NCI-H2196 (cell line): ENCODE results near the gene EDN1.

Source experiments
- DNase-seq: peaks from one replicate; lab custom pipeline; 2025; ENCODE audit not compliant: unreplicated experiment; lab: John Stamatoyannopoulos, UW

The EDN1 gene

DNA sequence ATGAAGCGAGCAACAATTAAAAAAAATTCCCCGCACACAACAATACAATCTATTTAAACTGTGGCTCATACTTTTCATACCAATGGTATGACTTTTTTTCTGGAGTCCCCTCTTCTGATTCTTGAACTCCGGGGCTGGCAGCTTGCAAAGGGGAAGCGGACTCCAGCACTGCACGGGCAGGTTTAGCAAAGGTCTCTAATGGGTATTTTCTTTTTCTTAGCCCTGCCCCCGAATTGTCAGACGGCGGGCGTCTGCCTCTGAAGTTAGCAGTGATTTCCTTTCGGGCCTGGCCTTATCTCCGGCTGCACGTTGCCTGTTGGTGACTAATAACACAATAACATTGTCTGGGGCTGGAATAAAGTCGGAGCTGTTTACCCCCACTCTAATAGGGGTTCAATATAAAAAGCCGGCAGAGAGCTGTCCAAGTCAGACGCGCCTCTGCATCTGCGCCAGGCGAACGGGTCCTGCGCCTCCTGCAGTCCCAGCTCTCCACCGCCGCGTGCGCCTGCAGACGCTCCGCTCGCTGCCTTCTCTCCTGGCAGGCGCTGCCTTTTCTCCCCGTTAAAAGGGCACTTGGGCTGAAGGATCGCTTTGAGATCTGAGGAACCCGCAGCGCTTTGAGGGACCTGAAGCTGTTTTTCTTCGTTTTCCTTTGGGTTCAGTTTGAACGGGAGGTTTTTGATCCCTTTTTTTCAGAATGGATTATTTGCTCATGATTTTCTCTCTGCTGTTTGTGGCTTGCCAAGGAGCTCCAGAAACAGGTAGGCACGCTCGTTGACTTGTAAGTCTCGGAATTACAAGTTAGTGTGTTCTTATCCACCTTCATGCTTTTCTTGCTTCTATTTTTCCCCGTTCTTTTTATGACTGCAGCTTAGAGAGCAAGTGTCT is at the start of gene EDN1:
TSS of gene EDN1 (plus strand) at position 429 of the 888 bp plus-strand sequence. CDS start at position 698, 269 bp downstream.
- DNase-seq: peak; percentile 31

DNA sequence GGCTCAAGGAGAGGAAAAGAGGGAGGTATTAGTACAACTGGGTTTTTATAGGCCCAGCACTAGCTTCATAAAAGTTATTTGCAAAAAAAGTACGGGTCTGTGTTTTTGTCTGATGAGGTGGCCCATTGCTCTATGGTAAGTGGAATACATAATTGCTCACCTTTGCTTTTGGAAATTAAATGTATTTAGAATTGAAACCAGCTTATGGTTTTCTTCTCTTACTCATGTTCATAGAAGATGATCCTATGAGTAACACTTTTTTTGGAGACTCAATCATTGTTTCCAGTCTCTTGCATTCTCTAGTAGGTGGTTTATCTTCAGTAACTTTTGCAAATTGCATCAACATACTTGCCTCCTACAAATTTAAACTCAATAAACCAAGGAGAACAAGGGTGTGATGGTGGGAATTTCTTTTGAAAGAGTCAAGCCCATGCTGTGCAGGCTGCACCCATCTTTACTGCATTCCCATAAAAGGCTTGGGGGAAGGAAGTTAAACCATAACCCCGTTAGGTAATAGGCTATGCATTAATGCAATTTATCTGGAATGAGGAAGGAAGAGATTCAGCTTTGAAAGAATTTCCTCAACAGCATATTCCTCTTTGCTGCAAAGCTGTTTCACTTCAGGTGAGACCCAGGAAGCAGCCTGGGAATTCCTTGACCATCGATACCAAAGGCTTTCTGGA is 48.5 kb upstream of the EDN1 start:
- DNase-seq: no peak

DNA sequence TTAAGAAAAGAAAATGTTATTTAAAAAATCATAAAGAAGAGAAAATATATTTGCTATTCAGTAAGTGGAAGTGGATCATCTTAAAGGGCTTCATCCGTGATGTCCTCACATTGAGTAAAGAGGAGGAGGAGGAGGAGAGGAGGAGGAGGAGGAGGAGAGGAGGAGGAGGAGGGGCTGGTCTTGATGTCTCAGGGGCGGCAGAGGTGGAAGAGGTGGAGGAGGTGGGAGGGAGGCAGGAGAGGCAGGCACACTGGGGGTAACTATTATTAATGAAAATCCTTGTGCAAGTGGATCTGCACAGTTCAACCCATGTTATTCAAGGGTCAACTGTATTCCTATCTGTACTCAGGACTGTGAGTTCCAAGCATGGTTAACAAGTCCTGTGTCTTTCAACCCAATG is 47.0 kb upstream of the EDN1 start:
- no peak for DNase-seq

DNA sequence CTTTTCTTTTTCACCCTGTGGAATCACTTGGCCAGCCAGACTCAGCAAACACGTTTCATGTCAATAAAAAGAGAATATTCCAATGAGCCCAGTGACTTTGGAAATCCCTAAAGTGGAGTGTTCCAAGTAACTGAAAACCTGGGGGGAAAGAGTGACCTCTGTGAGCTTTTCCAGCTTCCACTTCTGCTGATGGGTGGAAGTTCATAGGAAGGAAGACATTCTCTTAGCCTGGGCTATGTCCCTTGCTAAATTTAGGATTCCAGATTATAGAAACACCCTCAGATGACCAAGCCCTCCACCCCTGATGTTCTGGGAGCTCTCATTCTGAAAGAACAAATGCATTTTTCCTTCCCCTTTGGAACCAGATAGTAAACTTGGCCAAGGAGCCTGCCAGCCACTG is 44.8 kb upstream of the EDN1 start:
- DNase-seq: no peak

DNA sequence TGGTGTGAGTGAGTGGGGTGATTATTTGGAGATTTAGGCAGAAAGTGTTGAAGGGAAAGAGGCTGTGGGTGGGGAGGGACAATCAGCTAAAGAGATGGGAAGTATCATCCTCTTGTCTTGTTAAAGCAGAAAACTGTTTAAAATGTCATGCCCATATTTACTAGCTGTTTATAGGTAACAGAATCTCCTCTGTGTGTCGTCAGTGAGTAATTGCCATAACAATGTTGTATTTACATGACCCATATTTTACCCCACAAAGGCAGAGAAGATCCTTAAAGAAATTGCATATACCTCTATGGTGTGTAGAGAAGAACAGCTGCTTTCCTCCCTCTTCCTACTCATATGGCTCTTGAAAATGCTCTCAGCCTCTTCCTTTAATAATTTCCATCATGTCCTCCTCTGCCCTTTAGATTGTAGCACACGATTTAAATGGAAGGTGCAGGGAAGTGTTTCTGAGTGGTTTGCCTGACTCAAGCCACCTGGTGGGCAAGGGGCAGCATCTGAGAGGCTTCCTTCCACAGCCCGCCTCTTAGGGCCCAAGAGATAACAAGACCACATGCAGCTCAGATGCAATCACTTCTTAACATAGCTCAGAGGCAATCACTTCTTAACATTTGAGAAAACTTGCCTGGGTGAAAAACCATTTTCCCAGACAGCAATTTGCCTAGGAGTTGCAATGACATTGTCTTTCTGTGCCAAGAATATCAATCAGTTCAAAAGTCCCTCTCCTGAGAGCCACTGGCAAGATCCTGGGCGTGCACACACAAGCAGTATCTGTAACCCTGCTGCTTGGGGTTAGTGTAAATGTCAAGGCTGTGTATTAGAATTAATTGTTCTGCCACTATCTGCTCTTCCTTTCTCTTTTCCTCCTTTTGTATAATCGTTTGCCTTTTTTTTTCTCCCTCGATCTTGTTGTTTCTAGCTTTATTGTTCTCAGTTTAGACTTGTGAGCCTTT is 44.1 kb upstream of the EDN1 start:
- no peak for DNase-seq

DNA sequence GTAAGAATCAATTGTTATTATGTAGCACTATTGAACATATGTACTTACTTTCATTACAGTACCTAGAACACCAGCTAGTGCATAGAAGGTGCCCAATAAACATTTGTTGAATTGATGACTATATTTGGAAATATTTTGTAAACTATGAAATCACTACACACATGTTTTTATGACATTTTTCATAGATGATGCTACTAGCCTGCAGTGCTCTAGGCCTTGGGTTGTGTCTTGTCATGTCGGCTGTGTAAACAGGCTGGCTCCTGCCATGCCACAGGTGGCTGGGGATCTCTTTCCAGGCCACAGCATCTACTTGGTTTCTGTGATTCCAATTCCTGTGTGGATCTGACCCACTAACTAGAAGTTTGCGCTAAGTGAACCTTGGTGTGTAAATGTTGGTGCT is 43.3 kb upstream of the EDN1 start:
- no peak for DNase-seq

DNA sequence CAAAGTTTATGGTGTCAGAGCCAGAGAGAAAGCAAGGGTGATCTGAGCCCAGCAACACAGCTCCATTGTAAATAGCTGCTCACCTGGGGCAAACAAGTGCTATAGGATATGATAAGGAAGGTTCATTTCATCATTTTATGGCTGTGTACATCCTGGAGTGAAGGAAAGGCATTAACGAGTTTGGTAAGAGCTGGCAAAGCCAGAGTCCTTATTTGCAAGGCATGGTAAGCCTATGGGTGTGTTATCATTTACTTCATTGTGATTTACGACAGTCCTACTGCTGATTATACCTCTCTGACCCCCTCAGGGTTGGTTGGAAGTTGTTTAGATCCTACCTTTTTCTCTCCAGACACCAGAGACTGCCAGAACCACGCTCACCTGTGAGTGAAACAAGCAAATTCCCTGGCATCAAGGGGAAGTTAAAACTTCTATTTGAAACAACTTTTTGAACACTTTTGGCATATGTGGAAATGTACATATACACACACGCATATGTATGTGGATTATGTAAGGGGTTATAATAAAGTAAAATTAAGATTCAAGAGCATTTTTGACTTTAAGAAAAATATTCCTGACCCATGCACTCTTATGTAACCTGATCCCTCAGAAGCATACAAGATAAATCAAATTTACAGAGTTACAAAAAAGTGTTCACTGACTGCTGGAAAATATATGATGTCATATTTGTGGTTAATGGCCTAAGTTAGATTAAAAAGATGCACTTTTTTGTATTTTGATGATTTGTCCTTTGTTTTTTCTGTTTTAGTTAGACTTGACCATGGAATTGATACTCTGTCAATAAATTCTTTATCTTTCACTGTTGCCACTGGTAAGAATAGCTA is 40.4 kb upstream of the EDN1 start:
- DNase-seq: no peak

DNA sequence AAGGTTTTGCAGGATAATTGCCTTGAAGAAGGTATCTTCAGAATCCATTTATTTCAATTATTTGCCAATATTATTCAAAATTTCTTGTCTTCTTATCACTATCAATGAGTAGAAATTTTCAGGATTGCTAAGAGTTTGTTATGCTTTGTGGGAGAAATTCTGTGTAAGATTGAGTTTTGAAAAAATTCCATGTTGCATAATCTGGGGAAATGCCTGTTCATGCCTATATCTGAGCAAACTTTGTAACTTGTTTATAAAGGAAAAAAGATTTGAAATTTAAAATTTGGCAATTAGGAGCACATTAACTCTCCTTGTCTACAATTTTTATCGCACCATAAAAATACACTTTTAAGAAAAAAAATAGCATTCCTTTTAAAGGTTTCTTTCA is 39.8 kb upstream of the EDN1 start:
- DNase-seq: no peak

DNA sequence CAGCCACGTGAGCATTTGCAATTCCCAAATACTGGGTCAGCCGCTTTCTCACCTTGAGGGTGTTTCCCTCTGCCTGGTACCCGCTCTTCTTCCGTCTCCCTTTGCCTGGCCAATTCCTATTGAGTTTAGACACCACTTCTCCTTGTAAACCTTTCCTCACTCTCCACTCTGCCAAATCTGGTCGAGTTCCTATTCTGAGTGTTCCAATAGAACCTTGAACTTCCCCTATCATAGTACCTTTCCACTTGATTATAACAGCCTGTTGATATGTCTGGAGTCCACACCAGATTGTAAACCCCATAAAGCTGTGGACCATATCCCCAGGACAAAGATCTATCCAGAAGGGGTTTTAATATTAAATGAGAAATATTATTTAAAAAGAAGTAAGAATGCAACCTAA is 36.0 kb upstream of the EDN1 start:
- no peak for DNase-seq

DNA sequence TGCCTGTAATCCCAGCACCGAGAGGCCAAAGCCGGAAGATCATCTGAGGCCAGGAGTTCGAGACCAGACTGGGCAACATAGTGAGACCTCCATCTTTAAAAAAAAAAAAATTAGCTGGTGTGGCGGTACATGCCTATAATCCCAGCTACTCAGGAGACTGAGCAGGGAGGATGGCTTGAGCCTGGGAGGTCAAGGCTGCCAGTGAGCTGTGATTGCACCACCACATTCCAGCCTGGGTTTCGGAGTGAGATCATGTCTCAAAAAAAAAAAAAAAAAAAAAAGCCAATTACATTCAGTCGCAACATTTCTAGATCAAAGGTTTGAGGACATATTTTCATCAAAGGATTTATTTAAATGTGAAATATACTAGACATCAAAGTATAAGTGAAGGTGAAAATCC is 32.0 kb upstream of the EDN1 start:
- no peak for DNase-seq

DNA sequence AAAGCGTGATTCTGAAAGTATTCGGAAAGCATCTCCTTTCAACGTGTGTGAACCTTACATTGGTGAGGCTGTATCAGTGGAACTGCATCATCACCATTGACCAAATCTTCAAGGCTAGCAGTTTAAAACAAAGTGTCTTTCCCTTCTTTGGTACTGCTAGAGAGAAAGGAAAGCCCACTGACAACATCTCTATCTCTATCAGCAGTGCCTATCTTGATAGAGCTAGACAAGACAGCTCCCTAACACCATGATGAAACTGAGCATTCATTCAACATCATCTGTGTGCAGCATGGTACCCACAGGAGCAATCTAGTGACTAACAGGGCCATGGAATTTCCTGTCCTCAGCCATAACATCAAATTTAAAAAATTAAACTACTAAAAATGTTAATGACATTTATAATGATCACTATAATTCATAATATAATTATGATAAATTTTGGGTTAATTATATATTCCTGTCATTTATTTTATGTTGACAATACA is 31.5 kb upstream of the EDN1 start:
- no peak for DNase-seq

DNA sequence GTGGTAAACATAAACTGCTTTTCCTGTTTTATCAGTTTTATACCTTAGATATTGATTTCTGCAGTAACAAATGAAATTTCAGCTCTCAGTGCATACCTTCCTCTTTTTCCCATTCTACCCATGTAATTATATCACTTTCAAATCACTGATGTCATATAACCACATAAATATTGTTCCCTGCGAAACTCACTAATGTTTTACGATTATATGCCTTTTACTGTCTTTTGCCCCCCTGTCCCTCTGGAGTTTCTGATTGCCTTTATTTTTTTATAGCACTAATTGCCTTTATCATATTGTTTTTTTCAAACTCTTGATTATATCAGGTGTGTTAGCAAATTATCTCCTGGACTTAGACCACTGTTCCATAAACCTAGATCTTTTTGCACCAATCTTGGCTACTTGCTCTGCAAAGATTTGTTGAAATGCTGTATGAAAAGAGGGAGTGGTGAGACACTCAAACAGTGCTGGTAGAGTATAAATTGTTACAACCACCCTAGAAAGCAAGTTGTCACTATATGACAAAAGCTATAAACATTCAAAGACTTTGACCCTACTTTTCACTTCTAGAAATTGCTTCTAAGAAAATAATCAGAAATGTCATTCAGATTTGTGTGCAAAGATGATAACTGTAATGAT is 29.6 kb upstream of the EDN1 start:
- DNase-seq: no peak

DNA sequence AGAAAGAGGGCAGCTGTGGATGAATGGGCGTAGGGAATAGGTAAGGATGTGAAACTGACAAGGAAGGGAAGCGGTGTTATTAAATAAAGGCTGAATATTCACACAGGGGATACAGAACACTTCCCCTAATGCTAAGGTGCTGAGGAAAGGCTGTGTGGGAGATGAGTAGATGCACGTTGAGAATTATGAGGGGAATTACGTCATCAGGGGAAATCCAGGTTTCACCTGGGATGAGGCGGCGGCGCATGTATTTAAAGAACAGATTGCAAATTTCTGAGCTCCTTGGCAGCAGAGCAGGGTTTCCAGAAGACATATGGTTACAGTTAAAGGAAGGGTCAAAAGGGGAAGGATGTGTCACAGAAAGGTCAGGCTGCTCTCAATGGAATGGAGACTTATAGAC is 28.7 kb upstream of the EDN1 start:
- no peak for DNase-seq

DNA sequence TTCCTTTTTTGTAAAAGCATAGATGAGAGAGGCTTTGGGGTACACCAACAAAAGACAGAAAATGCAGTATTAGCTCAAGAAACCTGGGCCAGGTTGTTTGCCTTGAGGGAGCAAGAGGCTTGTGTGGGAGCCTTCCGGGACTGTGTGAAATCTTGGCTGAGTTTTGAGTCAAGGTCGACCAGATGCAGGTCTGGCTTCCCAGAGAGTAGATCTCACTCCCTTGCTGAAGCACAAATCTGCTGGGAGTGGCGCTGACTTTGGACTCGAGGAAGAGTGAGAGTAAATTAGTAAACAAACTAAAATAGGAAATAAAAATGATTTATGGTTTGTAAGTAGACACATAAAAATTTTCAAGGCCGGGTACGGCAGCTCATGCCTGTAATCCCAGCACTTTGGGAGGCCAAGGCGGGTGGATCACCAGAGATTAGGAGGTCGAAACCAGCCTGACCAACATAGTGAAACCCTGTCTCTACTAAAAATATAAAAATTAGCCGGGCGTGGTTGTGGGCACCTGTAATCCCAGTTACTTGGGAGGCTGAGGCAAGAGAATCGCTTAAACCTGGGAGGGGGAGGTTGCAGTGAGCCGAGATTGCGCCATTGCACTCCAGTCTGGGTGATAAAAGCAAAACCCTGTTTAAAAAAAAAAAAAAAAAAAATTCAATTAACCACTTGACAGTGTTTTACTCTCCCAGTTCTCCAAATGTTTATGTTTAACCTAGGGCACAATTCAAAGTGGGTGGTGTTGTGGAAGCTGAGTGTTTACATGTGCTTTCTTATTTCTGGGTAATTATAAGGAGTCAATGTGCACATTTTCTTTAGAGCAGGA is 27.7 kb upstream of the EDN1 start:
- no peak for DNase-seq

DNA sequence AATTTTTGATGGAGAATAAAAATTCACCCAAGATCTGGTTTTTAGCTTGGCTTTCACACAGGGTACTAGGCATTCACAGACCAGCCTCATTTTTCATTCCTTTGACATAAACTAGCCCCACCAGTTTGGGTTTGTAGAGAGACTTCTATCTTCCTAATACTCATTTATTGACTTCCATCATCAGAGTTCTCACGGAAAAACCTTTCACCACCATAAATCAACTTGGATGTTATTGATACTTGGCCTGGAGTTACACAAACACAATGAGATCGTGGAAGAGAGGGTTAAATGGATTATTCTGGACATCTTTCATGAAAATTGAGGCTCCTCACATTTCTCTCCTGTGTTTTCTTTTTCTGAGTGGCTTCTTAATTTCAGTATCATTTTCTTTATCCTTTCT is 26.8 kb upstream of the EDN1 start:
- DNase-seq: no peak

DNA sequence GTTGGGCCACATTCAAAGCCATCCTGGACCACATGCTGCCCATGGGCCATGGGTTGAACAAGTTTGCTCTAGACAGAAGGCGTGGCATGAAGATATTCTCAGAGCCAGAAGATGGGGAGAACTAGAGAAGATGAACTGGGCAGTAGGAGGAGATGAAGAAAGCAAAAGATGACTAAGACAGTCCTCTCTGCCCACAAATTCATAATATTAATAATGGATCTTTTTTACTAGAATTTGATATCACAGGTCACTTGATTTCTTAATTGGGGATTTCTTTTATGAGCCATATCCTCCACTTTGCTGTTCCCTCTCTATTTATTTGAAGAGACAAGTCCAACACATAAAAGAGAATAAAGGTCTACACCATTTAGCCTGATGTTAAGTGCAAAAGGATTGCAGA is 25.5 kb upstream of the EDN1 start:
- no peak for DNase-seq

DNA sequence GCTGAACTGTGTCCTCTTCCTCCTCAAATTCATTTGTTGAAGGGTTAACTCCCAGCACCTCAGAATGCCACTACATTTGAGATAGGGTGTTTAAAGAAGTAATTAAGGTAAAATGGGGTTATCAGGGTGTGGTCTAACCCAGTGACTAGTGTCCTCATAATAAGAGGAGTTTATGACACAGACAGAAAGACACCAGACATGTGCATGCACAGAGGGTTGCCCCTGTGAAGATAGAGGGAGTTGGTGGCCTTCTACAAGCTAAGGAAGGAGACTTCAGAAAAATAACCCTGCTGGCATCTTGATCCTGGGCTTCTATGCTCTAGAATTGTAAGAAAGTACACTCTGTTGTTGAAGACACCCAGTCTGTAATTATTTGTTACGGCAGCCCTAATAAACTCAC is 24.9 kb upstream of the EDN1 start:
- no peak for DNase-seq

DNA sequence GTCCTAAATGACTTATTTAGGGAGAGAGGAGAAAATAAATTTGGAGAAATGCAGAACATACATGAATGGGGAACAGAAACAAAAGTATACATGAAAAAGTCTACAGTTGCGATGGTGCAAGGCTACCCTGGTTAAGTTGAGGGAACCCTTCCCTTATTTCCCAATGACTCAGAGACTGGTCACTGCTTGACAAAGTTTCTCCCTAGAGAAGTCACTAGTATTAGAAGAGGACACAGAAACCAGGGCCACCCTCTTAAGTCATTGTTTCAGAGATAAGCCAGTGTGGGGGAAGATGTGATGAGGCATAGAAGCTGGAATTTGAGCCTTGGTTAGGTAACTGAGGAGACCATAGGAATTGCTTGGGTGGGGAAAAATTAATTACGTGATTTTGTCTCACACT is 24.4 kb upstream of the EDN1 start:
- no peak for DNase-seq

DNA sequence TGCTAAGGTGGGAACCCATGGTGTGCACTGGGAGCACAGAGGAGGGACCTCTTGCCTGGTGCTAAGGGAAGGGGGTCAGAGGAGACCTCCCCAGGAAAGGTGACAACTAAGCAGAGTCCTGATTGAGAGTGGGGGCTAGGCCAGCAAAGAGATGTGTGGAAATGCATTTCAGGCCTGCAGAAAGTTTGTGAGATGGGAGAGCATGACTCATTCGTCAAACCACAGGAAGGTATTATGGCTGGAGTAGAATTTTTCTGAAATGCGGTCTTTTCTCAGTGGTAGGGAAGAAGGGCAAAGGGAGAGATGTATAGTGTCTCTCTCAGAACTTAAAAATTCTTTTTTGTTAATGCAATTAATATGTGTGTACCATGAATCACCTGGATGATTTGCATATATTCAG is 23.6 kb upstream of the EDN1 start:
- no peak for DNase-seq
